BE2C (cell line): ENCODE results near the gene TNF.

Experiments used
- DNase-seq: peaks from one replicate; pipeline ENCODE4 v3.0.0-alpha.2; 2020
- H3K27me3 ChIP-seq: fragments of 250-450 bp; sonication (Bioruptor Pico); 2 replicates; pipeline ENCODE4 v1.5.1; 2020; ENCODE audit warnings: mild to moderate bottlenecking
- H3K36me3 ChIP-seq: fragments of 250-450 bp; sonication (Bioruptor Pico); 2 replicates; pipeline ENCODE4 v1.5.1; 2020; ENCODE audit warnings: mild to moderate bottlenecking
- H3K4me1 ChIP-seq: fragments of 250-450 bp; sonication (Bioruptor Pico); 2 replicates; pipeline ENCODE4 v1.5.1; 2020
- H3K4me3 ChIP-seq: 2 replicates; pipeline ENCODE4 v1.5.1; 2011; ENCODE audit warnings: low read depth, low read length
- H3K9me3 ChIP-seq: fragments of 250-450 bp; sonication (Bioruptor Pico); 2 replicates; pipeline ENCODE4 v1.5.1; 2020
- TF ChIP-seq, protein P1 (sequence below): IDR thresholded peaks from 2 replicates; pipeline ENCODE4 v1.5.1; 2012; ENCODE audit warnings: mild to moderate bottlenecking, low read depth, low read length

TNF gene

DNA sequence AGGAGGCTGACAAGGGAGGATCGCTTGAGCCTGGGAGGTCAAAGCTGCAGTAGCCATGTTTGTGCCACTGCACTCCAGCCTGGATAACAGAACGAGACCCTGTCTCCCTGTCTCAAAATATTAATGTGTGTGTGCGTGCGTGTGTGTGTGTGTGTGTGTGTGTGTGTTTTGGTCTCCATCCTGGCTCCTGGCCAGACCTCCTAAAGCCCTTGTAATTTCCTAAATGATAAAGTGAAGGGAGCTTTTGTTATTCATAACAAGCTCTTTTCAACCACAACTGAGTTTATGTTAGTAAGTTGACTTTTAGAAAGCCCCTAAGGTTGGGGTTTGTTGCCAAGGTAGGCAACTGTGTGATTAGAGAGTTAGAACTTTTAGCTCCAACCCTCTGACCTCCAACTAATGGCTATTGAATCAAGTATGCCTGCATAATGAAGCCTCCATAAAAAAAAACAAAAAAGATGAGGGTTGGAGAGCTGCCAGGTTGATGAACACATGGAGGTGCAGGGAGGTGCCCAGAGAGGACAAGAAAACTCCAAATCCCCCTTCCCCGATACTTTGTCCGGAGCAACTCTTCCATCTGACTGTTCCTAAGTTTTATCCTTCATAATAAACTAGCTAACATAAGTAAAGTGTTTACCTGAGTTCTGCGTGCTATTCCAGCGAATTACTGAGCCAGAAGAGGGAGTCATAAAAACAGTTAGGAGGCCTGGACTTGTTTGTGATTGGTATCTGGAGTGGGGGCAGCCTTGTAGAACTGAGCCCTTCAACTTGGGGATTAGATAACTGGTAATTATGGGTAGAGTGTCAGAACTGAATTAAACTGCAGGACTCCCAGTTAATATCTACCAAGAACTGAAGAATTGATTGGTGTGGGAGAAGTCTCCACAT lies 34.4 kb downstream of the TNF start:
- no peaks in the 10 kb centered on the region for H3K9me3 ChIP-seq
- H3K27me3 ChIP-seq = no peaks in the 10 kb centered on the region
- TF ChIP-seq, protein P1, sequence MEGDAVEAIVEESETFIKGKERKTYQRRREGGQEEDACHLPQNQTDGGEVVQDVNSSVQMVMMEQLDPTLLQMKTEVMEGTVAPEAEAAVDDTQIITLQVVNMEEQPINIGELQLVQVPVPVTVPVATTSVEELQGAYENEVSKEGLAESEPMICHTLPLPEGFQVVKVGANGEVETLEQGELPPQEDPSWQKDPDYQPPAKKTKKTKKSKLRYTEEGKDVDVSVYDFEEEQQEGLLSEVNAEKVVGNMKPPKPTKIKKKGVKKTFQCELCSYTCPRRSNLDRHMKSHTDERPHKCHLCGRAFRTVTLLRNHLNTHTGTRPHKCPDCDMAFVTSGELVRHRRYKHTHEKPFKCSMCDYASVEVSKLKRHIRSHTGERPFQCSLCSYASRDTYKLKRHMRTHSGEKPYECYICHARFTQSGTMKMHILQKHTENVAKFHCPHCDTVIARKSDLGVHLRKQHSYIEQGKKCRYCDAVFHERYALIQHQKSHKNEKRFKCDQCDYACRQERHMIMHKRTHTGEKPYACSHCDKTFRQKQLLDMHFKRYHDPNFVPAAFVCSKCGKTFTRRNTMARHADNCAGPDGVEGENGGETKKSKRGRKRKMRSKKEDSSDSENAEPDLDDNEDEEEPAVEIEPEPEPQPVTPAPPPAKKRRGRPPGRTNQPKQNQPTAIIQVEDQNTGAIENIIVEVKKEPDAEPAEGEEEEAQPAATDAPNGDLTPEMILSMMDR = no peak
- peaks cover 11% of the 10 kb centered on the region for H3K4me1 ChIP-seq
- no peak for DNase-seq
- H3K4me3 ChIP-seq = no peak overlapping the region
- H3K36me3 ChIP-seq = no peaks in the 10 kb centered on the region

DNA sequence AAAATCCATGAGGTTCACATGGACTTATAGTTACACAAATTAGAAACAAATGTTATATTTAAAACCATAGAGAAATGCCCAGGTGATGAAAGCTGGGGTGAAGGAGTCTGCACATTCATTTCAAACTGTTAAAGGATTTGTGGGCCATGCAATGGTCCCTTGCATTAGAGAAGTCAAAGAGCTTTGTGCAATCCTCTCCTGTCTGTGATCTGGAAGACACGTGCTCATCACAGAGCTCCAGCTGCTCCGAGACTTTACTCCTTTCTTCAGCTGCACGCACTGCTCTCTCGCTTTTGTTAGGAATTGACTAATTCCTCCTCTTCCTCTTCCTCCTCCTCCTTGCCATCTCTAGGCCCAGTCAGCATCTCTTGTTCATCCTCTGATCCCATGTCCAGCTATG lies 35.6 kb downstream of the TNF start:
- H3K27me3 ChIP-seq = no peaks in the 10 kb centered on the region
- H3K4me3 ChIP-seq = no peak overlapping the region
- no peaks in the 10 kb centered on the region for H3K9me3 ChIP-seq
- TF ChIP-seq, protein P1 = no peak
- H3K36me3 ChIP-seq = no peaks in the 10 kb centered on the region
- peaks cover 11% of the 10 kb centered on the region for H3K4me1 ChIP-seq
- no peak for DNase-seq

DNA sequence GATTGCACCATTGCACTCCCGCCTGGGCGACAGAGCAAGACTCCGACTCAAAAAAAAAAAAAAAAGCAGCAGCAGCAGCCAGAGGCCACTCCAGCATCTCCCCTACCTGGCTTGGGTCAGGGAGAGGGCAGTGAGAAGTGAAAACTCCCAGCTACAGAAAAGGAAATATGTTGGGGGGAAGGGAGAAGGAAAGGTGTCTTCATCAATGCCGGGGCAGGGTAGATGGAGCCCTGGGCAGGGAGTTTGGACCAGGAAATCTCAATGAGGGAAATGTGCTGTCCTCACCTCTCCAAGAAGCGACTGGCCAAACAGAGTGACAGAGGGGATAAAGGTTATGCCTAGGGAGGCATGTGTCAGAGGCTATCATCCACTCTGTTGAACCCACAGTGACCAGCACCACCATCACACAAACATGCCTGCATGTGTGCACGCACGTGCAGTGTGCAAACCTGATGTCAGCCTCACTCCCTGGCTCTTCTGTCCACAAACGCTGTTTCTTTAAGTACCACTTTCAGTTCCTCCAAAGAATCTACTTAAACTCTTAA lies 38.8 kb downstream of the TNF start:
- H3K4me3 ChIP-seq = no peak overlapping the region
- no peak for DNase-seq
- H3K4me1 ChIP-seq = peaks cover 11% of the 10 kb centered on the region
- no peaks in the 10 kb centered on the region for H3K27me3 ChIP-seq
- H3K36me3 ChIP-seq = no peaks in the 10 kb centered on the region
- no peaks in the 10 kb centered on the region for H3K9me3 ChIP-seq
- TF ChIP-seq, protein P1 = no peak

DNA sequence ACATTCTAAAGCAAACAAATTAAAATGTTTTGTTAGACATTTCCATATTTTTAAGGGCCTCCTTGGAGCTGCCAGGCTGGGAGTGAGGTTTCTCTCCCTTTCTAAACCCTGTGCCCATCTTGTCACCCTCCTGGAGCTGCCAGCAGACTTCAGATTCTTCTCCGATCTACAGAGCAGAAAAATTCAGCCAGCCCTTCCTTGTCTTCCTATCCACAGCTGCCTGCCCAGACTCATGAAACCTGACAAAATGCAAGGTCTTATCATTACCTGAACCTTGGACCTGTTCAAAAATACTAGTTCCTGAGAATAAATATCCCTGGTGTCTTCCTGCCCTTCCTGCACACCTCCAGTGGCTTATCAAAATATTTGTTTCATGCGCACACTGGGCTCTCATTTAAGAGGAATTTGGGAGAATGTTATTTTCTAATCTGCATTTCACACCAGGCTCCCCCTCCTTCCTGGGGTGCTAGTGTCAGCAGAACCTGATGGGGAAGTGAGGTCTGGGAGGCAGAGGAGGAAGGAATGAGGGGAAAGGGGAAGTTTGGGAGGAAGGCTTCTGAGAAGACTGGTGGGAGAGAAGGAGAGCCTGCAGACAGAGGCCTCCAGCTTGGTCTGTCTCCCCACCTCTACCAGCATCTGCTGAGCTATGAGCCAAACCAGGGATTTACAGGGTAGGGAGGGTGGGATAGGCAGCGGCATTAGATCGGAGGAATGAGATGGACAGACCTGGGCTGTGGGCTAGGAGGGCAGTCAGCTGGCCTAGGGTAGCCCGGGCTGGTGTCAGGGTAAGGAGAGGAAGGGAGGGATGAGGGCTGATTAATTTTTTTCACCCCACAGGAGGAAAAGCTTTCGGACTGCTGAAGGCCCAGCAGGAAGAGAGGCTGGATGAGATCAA lies 39.6 kb downstream of the TNF start, which contains the start of gene AIF1:
AIF1 (plus strand) TSS at position 551 of the 895 bp plus-strand sequence; CDS start at position 647, 96 bp downstream.
- H3K4me1 ChIP-seq = peaks cover 6% of the 10 kb centered on the region
- no peaks in the 10 kb centered on the region for H3K27me3 ChIP-seq
- no peak for DNase-seq
- no peak within 1 kb of the TSS for H3K4me3 ChIP-seq
- no peaks in the 10 kb centered on the region for H3K9me3 ChIP-seq
- TF ChIP-seq, protein P1 = no peak
- H3K36me3 ChIP-seq = no peaks in the 10 kb centered on the region

DNA sequence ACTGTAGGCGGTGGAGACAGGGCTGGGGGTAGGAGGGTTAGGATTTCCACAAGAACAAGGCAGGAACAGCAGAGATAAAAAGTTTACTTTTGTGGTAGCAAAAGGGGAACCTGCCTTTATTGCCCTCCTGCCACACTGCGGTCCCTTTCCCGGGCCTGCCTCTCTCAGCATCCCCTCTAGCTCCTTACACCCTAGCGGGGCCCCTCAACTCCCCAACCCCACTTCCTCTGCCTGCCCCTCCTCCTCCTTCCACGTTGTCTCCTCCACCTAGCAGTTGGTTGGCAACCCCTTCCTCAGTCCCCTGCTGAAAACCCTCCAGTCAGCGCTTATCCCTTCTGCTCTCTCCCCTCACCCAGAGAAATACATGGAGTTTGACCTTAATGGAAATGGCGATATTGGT lies 40.4 kb downstream of the TNF start:
- no peaks in the 10 kb centered on the region for H3K9me3 ChIP-seq
- H3K27me3 ChIP-seq = no peaks in the 10 kb centered on the region
- no peaks in the 10 kb centered on the region for H3K4me1 ChIP-seq
- no peak overlapping the region for H3K4me3 ChIP-seq
- DNase-seq = no peak
- no peaks in the 10 kb centered on the region for H3K36me3 ChIP-seq
- TF ChIP-seq, protein P1 = no peak
